Measurements from ENCODE around the gene RNF150. TPM values are rescaled to one million over a fixed set of nuclear protein-coding genes. Genes with fewer than 3 reads are reported as not detected.

RNF150 gene
- 12.8 to 28.7 TPM (median 14.8 TPM) in 3 replicates for total RNA-seq
- long read RNA-seq, partial matches to known transcripts = 3 of 6 reads
- long read RNA-seq, other reads (novel, unspliced or antisense) = 3 of 6 reads

DNA sequence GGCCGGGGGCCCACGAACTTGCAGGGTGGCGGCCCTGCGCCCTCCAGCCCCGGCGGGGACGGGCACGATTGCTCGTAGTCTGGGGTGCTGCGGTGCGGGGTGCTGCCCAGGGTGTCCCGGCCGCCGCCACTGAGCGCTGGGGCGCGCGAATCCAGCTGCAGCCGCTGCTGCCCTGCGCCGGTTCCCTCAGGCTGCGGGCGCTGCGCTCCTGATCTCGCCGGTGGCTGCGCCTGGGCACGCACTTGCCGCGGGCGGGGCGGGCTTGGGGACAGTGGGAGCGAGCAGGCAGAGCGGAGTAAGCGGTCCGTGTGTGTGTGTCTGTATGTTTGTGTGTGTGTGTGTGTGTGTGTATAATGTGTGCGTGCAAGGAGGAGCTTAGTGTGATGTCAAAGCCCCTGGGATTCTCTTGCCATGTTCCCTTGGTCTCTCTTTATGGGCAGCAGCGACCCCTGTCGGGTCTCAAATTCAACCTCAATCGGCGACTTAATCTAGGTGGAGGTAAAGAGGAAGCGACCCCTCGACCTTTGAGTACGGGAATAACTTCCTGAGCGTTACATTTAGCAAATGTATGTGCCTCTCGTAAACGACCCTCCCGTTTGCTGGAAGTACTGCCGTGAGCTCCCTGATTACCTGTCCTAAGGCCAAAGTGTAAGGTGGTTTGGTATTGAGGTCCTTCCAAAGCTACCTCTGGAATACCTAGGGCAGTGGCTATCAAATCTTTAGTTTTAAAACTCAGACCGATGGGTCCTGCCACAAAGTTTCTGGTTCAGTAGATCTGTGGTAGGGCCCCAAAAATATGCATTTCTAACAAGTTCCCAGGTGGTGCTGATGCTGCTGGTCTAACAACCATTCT lies at the start of gene RNF150:
Gene RNF150 (minus strand): TSS at position 324 of the 853 bp plus-strand sequence.
- Mint-ChIP-seq H3K27me3 (ENCODE audit: low read depth) (peaks cover 11% of the 10 kb centered on the region), H3K27ac (ENCODE audit: unreplicated experiment) (peak within 1 kb of the TSS; percentile 95), H3K4me1 (ENCODE audit: low read depth) (peaks cover 38% of the 10 kb centered on the region), H3K9me3 (ENCODE audit: low read depth) (no peaks in the 10 kb centered on the region), H3K4me3 (ENCODE audit: unreplicated experiment) (peak within 1 kb of the TSS; percentile 96), H3K36me3 (ENCODE audit: low read depth) (no peaks in the 10 kb centered on the region)
- peak; percentile 89 for DNase-seq (ENCODE audit: low spot score)
- TF ChIP-seq CTCF (IDR thresholded peaks at IDR 0.05) = peak; percentile 96

GRCh38 chr4:141180991-141181761 lies 47.9 kb upstream of the RNF150 start:
- H3K27me3 Mint-ChIP-seq (ENCODE audit: low read depth) = peaks cover 49% of the 10 kb centered on the region
- peaks cover 2% of the 10 kb centered on the region for H3K36me3 Mint-ChIP-seq (ENCODE audit: low read depth)
- H3K4me1 Mint-ChIP-seq (ENCODE audit: low read depth) = no peaks in the 10 kb centered on the region
- no peak overlapping the region for H3K27ac Mint-ChIP-seq (ENCODE audit: unreplicated experiment)
- peaks cover 8% of the 10 kb centered on the region for H3K9me3 Mint-ChIP-seq (ENCODE audit: low read depth)
- no peak overlapping the region for H3K4me3 Mint-ChIP-seq (ENCODE audit: unreplicated experiment)
- DNase-seq (ENCODE audit: low spot score) = no peak
- no peak for TF ChIP-seq CTCF (IDR thresholded peaks at IDR 0.05)

DNA sequence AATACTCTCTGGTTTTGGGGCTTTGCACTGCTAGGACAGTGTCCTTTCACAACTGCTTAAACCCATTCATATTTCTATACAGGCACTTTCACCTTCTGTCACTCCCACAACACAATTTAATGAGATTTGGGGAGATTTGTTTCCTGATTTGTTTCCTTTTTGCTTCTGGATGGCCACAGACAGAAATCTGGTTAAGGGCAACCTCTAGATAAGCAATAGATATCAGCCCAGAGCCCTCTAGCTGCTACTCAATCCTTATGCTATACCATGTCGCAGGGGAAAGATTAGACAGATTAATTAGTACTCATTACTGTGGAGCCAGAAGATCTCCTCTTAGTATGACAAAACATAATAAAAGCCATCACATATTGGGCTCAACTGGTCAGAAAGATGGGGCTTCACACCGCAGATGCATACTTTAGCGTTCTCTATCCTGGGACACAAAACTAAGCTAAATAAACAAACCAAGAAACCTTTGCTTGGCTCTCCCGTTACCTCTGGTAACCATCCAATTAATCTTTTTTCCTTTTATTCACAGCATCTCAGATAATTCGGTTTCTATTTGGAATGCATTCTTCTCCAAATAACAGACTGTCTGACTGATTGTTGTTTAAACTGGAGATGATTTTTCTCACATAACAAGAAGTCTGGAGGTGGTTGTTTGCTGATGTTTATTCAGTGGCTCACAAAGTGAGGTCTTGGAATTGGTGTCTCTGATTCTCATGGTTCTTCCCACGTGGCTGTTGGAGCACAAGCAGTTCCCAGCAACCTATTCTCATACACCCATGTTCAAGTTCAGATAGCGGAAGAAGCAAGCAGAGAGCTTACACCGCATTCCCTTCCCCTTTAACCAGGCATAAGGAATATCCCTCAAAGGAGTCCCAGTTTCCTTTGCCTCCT lies 46.5 kb upstream of the RNF150 start:
- peaks cover 40% of the 10 kb centered on the region for H3K27me3 Mint-ChIP-seq (ENCODE audit: low read depth)
- DNase-seq (ENCODE audit: low spot score) = no peak

GRCh38 chr4:141177171-141177570 lies 43.9 kb upstream of the RNF150 start:
- H3K36me3 Mint-ChIP-seq (ENCODE audit: low read depth) = no peaks in the 10 kb centered on the region
- DNase-seq (ENCODE audit: low spot score) = no peak
- H3K4me3 Mint-ChIP-seq (ENCODE audit: unreplicated experiment) = no peak overlapping the region
- H3K27ac Mint-ChIP-seq (ENCODE audit: unreplicated experiment) = no peak overlapping the region
- H3K9me3 Mint-ChIP-seq (ENCODE audit: low read depth) = no peaks in the 10 kb centered on the region
- no peaks in the 10 kb centered on the region for H3K4me1 Mint-ChIP-seq (ENCODE audit: low read depth)
- TF ChIP-seq CTCF (IDR thresholded peaks at IDR 0.05) = no peak
- peaks cover 37% of the 10 kb centered on the region for H3K27me3 Mint-ChIP-seq (ENCODE audit: low read depth)

More for the DNA sequence above, 46.5 kb upstream of the RNF150 start:
- Mint-ChIP-seq H3K4me3 (ENCODE audit: unreplicated experiment) (no peak overlapping the region), H3K9me3 (ENCODE audit: low read depth) (peaks cover 6% of the 10 kb centered on the region), H3K4me1 (ENCODE audit: low read depth) (no peaks in the 10 kb centered on the region), H3K27ac (ENCODE audit: unreplicated experiment) (no peak overlapping the region), H3K36me3 (ENCODE audit: low read depth) (peaks cover 2% of the 10 kb centered on the region)
- no peak for TF ChIP-seq CTCF (IDR thresholded peaks at IDR 0.05)
